ENCODE data around the gene HOXA3. TPM values are rescaled to one million over a fixed set of nuclear protein-coding genes. Genes with fewer than 3 reads are reported as not detected.

HOXA3 gene
- total and polyA plus RNA-seq, 10 of the 15 experiments (the other 5 are each of a cell fraction or from before 2014, with no cell fraction given) = 0.05 TPM; not detected in 9

DNA sequence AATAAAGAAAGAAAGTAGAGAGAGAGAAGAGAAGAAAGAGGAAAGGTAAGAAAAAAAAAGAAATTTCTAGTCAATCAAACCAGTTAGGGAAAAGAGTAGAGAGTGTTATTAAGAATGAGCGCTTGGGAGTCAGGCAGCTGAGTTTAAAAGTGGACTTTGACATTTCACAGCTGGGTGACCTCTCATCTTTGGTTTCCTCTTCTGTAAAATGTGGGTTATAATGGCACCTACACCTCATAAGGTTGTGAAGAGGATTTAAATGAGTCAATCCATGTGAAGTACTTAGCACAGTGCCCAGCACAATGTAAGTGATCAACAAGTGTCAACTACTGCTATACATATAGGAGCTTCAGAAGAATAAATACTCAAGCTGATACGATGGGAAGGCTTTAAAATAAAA lies 68.7 kb downstream of the HOXA3 start:
- POLR2A ChIA-PET = interaction anchor here (0.5 to 2.7 kb wide), 6 partner anchors 9 to 67 kb away, joined by 3 to 15 read pairs (median 6); partner anchors contain the start of gene HOXA1
- Histone ChIP-seq H3K4me1 (ENCODE audit: control insufficient read depth, insufficient read depth, low read length) (no peaks in the 10 kb centered on the region), H3K79me2 (ENCODE audit: control insufficient read depth, insufficient read depth, low read length) (no peaks in the 10 kb centered on the region), H3K9me3 (replicated peaks; ENCODE audit: control insufficient read depth, insufficient read depth, low read length) (peaks cover 3% of the 10 kb centered on the region; the same call in 1 of the 3 replicates), H3K27me3 (replicated peaks in 1 of 2; ENCODE audit: control insufficient read depth in 2 of 2, insufficient read depth in 2 of 2, low read length in 1 of 2) (peaks cover 0 to 9% of the 10 kb centered on the region in 2 experiments; a peak in 1 of 4 replicates), H2AFZ (ENCODE audit: control insufficient read depth, low read depth, low read length) (no peak overlapping the region), H3K27ac (ENCODE audit: control insufficient read depth, insufficient read depth) (no peak overlapping the region), H3K36me3 (ENCODE audit: control insufficient read depth in 2 of 2, insufficient read depth in 2 of 2, low read length in 1 of 2) (no peaks in the 10 kb centered on the region), H3K4me2 (ENCODE audit: control insufficient read depth, insufficient read depth) (no peak overlapping the region), H3K4me3 (no peak overlapping the region), H4K20me1 (ENCODE audit: control insufficient read depth, insufficient read depth) (no peaks in the 10 kb centered on the region), H3K9ac (ENCODE audit: control insufficient read depth, insufficient read depth, low read length) (no peak overlapping the region)
- ATAC-seq (peak; percentile 96), DNase-seq (ENCODE audit: low read depth, low spot score) (peak; percentile 8), FAIRE-seq (no peak)
- no TSS peak for BruUV-seq (replicated peaks)
- RAD21 ChIA-PET (ENCODE audit: unreplicated experiment) = interaction anchor here (1.0 to 3.4 kb wide), 12 partner anchors 10 to 1116 kb away, joined by 3 to 24 read pairs (median 4); partner anchors contain the start of genes HOXA1 and SKAP2
- intact Hi-C loops (cut with micrococcal nuclease; ENCODE audit: unreplicated experiment) (no loop called here), in situ Hi-C loops (cut with MboI) (no loop called here)
- SMC1A ChIA-PET (ENCODE audit: uncharacterized antibody, unreplicated experiment) = interaction anchor here (0.6 to 6.5 kb wide), 21 partner anchors 10 to 1349 kb away, joined by 3 to 110 read pairs (median 5); partner anchors contain the start of gene HOXA1
- 4% methylated on average over 2 of the region's 2 CpGs for WGBS (ENCODE audit: insufficient coverage, insufficient replicate concordance, low lambda C conversion rate, missing lambda C conversion rate)
- CTCF ChIA-PET = interaction anchor here (0.6 to 3.1 kb wide), 13 partner anchors 10 to 1191 kb away, joined by 3 to 18 read pairs (median 3); partner anchors contain the start of gene HOXA1
- TF ChIP-seq STAT1 (conservative IDR thresholded peaks at IDR 0.05) (no peak), SREBF1 (IDR thresholded peaks at IDR 0.05; ENCODE audit: low read length) (no peak), ATF7 (IDR thresholded peaks at IDR 0.05; ENCODE audit: low read depth) (peak; percentile 44; the same call in 1 of the 2 replicates), NR2F1 (conservative IDR thresholded peaks at IDR 0.05) (peak; percentile 96), EP300 (IDR thresholded peaks at IDR 0.05; ENCODE audit: borderline replicate concordance in 1 of 2, control insufficient read depth in 1 of 2, low read depth in 2 of 2, low read length in 2 of 2) (peak in 1 of 2 experiments; percentile 51; a peak in 1 of 4 replicates), ELK1 (IDR thresholded peaks at IDR 0.05; ENCODE audit: low read depth, low read length) (no peak), IKZF2 (IDR thresholded peaks at IDR 0.05) (peak; percentile 46 to 67; a peak in 2 of 4 replicates), NBN (IDR thresholded peaks at IDR 0.05) (0 out of 2 replicates have a peak, but pooled peaks have one; percentile 26), POLR2AphosphoS2 (IDR thresholded peaks at IDR 0.05; ENCODE audit: low read depth, low read length) (no peak), MLLT1 (IDR thresholded peaks at IDR 0.05) (peak; percentile 39; the same call in 1 of the 2 replicates), ZNF24 (IDR thresholded peaks at IDR 0.05) (peak; percentile 88), MTA2 (IDR thresholded peaks at IDR 0.05; ENCODE audit: low read depth) (peak; percentile 85), BHLHE40 (IDR thresholded peaks at IDR 0.05; ENCODE audit: borderline replicate concordance in 1 of 2, low read depth in 2 of 2, low read length in 1 of 2) (peak in 1 of 2 experiments; percentile 56; a peak in 1 of 4 replicates), CHD4 (IDR thresholded peaks at IDR 0.05) (no peak), CHD1 (IDR thresholded peaks at IDR 0.05; ENCODE audit: low read depth, low read length) (no peak), DPF2 (IDR thresholded peaks at IDR 0.05) (peak; percentile 66; the same call in 1 of the 2 replicates), MYB (IDR thresholded peaks at IDR 0.05; ENCODE audit: borderline replicate concordance, low read depth, low read length) (no peak), BMI1 (IDR thresholded peaks at IDR 0.05; ENCODE audit: borderline replicate concordance) (0 out of 2 replicates have a peak, but pooled peaks have one; percentile 27)
- TF ChIP-seq, protein P1, sequence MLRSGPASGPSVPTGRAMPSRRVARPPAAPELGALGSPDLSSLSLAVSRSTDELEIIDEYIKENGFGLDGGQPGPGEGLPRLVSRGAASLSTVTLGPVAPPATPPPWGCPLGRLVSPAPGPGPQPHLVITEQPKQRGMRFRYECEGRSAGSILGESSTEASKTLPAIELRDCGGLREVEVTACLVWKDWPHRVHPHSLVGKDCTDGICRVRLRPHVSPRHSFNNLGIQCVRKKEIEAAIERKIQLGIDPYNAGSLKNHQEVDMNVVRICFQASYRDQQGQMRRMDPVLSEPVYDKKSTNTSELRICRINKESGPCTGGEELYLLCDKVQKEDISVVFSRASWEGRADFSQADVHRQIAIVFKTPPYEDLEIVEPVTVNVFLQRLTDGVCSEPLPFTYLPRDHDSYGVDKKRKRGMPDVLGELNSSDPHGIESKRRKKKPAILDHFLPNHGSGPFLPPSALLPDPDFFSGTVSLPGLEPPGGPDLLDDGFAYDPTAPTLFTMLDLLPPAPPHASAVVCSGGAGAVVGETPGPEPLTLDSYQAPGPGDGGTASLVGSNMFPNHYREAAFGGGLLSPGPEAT (IDR thresholded peaks at IDR 0.05; ENCODE audit: low read depth) = 0 out of 2 replicates have a peak, but pooled peaks have one; percentile 23
- TF ChIP-seq, protein P2, sequence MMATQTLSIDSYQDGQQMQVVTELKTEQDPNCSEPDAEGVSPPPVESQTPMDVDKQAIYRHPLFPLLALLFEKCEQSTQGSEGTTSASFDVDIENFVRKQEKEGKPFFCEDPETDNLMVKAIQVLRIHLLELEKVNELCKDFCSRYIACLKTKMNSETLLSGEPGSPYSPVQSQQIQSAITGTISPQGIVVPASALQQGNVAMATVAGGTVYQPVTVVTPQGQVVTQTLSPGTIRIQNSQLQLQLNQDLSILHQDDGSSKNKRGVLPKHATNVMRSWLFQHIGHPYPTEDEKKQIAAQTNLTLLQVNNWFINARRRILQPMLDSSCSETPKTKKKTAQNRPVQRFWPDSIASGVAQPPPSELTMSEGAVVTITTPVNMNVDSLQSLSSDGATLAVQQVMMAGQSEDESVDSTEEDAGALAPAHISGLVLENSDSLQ (IDR thresholded peaks at IDR 0.05) = peak; percentile 31; the same call in 1 of the 2 replicates

Measured in GM12878 (cell line).